Measurements from ENCODE around the gene MDM1. TPM values are rescaled to one million over a fixed set of nuclear protein-coding genes. Genes with fewer than 3 reads are reported as not detected.

MDM1 gene
- total RNA-seq, 6 donors from 2014 or later, result 3.9 to 29.3 (median 11.0) TPM

- H3K4me3 ChIP-seq, result no peak overlapping the region
- no peak overlapping the region for H3K27ac ChIP-seq
- WGBS, 2 donors, result 83 to 87% methylated on average over 4 of the region's 4 CpGs
- no peaks in the 10 kb centered on the region for H3K36me3 ChIP-seq
- H3K4me1 ChIP-seq, result no peaks in the 10 kb centered on the region
- H3K9me3 ChIP-seq, result no peaks in the 10 kb centered on the region
- ATAC-seq (ENCODE audit: low FRiP score in 2 of 2), result no peak
- no peak for DNase-seq
- TF ChIP-seq POLR2A (IDR thresholded peaks at IDR 0.05) (no peak), EP300 (IDR thresholded peaks at IDR 0.05) (no peak), POLR2AphosphoS5 (IDR thresholded peaks at IDR 0.05) (no peak)
- TF ChIP-seq, protein P1, sequence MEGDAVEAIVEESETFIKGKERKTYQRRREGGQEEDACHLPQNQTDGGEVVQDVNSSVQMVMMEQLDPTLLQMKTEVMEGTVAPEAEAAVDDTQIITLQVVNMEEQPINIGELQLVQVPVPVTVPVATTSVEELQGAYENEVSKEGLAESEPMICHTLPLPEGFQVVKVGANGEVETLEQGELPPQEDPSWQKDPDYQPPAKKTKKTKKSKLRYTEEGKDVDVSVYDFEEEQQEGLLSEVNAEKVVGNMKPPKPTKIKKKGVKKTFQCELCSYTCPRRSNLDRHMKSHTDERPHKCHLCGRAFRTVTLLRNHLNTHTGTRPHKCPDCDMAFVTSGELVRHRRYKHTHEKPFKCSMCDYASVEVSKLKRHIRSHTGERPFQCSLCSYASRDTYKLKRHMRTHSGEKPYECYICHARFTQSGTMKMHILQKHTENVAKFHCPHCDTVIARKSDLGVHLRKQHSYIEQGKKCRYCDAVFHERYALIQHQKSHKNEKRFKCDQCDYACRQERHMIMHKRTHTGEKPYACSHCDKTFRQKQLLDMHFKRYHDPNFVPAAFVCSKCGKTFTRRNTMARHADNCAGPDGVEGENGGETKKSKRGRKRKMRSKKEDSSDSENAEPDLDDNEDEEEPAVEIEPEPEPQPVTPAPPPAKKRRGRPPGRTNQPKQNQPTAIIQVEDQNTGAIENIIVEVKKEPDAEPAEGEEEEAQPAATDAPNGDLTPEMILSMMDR (IDR thresholded peaks at IDR 0.05), result no peak
- no peaks in the 10 kb centered on the region for H3K27me3 ChIP-seq
These were observed 50.7 kb downstream of the MDM1 start for GRCh38 chr12:68281322-68282077.

DNA sequence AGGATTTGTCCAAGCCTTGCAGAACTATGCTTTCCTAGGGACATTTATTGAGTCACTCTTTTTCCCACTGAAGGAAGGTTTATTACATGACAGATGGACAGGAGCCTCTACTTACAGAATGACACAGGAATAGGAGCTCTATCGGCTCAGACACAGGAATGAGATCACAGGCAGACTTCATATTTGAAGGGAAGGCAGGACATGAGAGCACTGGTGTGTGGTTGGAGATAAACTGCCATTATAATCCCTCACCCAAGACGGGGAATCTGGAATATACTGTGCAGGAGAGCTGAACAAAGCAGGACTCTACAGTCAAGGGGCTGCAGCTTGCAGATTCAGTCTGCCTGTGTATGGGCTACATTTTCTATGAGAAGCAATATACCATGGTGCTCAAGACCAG, 51.9 kb downstream of the MDM1 start:
- DNase-seq (no peak), ATAC-seq (ENCODE audit: low FRiP score in 2 of 2) (no peak)
- H3K27ac ChIP-seq, result no peak overlapping the region
- 90 to 92% methylated on average over 2 of the region's 2 CpGs for WGBS, 2 donors
- H3K4me3 ChIP-seq, result no peak overlapping the region
- TF ChIP-seq, protein P1 (IDR thresholded peaks at IDR 0.05), result no peak
- TF ChIP-seq POLR2A (IDR thresholded peaks at IDR 0.05), result no peak
- TF ChIP-seq EP300 (IDR thresholded peaks at IDR 0.05), result no peak
- no peak for TF ChIP-seq POLR2AphosphoS5 (IDR thresholded peaks at IDR 0.05)
- H3K9me3 ChIP-seq, result no peaks in the 10 kb centered on the region
- H3K36me3 ChIP-seq, result no peaks in the 10 kb centered on the region
- no peaks in the 10 kb centered on the region for H3K4me1 ChIP-seq
- H3K27me3 ChIP-seq, result no peaks in the 10 kb centered on the region

DNA sequence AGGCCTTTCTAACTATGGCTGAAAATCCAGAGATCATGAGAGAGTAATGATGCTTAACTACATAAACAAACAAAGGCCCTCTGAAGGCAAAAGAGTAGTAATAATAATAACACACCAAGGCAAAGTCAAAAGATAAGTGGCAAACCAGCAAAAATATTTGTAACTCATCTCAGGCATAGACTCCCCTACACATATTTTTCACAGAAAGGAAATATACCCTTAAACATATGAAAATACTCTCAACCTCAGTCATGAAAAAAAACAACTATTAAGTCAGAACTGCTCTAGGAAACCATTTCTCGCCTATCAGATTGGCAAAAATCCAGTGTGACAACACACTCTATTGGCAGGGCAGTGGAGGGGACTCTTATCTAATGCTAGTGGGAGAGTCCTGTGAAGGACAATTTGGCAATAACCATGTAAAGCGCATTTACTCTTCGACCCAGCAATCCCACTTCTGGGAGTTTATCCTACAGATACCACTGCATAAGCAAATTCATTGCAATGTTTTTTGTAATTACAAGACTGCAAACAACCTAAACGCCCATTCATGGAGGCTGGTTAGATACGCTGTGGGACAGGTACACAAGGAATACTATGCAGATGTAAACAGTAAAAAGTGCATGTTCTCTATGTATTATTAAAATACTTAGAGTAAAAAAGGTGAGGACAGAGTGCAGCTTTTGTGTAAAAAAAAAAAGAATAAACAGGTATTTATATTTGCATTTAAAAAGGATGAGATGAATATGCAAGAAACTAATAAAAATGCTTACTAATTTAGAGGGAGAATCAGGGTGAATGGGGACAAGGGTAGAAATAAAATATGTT, 52.7 kb downstream of the MDM1 start:
- peak in 1 of 2 donors; percentile 21 for DNase-seq
- Histone ChIP-seq H3K9me3 (no peaks in the 10 kb centered on the region), H3K4me1 (no peaks in the 10 kb centered on the region), H3K27me3 (no peaks in the 10 kb centered on the region), H3K27ac (no peak overlapping the region), H3K4me3 (no peak overlapping the region), H3K36me3 (no peaks in the 10 kb centered on the region)
- 54 to 59% methylated on average over 5 of the region's 5 CpGs for WGBS, 2 donors
- TF ChIP-seq EP300 (IDR thresholded peaks at IDR 0.05), result no peak
- TF ChIP-seq POLR2AphosphoS5 (IDR thresholded peaks at IDR 0.05), result no peak
- TF ChIP-seq, protein P1 (IDR thresholded peaks at IDR 0.05), result no peak
- no peak for TF ChIP-seq POLR2A (IDR thresholded peaks at IDR 0.05)
- no peak for ATAC-seq (ENCODE audit: low FRiP score in 2 of 2)

DNA sequence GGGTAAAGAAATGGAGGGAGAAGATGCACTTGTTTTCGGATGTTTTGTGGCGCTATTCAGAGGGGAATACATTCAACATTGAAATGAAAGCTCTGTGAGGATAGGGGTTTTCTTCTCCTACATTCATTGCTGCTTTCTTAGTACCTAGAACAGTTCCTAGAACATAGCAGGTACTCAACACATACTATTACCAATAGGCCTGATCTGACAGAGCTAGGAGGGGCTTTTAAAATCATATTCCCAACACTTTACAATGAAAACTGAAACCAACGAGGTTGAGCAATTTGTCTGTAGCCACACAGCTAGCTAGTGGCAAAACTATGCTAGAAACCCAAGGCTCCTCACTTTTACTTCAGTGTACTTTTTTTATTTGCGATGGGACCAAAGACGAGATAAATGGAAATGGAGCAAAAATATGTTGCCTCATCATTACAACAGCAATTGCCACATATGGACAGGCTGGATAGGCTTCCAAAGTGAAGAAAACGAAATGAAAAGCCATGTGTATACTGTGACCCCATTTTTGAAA, 55.7 kb downstream of the MDM1 start:
- ATAC-seq (ENCODE audit: low FRiP score in 2 of 2) (no peak), DNase-seq (no peak)
- H3K27me3 ChIP-seq, result no peaks in the 10 kb centered on the region
- H3K4me3 ChIP-seq, result no peak overlapping the region
- no peaks in the 10 kb centered on the region for H3K36me3 ChIP-seq
- H3K27ac ChIP-seq, result no peak overlapping the region
- no peaks in the 10 kb centered on the region for H3K4me1 ChIP-seq
- 78 to 79% methylated on average over 6 of the region's 6 CpGs for WGBS, 2 donors
- no peaks in the 10 kb centered on the region for H3K9me3 ChIP-seq
- no peak for TF ChIP-seq EP300 (IDR thresholded peaks at IDR 0.05)
- TF ChIP-seq, protein P1 (IDR thresholded peaks at IDR 0.05), result no peak
- TF ChIP-seq POLR2AphosphoS5 (IDR thresholded peaks at IDR 0.05), result no peak
- no peak for TF ChIP-seq POLR2A (IDR thresholded peaks at IDR 0.05)

Measured in upper lobe of left lung (tissue), 6 donors.